Liver (tissue), 9 donors: ENCODE measurements around the gene PLCB1. TPM values are rescaled to one million over a fixed set of nuclear protein-coding genes. Genes with fewer than 3 reads are reported as not detected.

Experiments used
- DNase-seq: peaks from one replicate; pipeline ENCODE4 v3.0.0-alpha.2; 2017; ENCODE audit warnings: low spot score
- H3K27ac ChIP-seq, 2 donors: one replicate each; pipeline ENCODE4 v1.7.0; 2013; ENCODE audit warnings: inconsistent platforms in 2 of 2, low read length in 2 of 2, control low read depth in 1 of 2, low read depth in 1 of 2, mild to moderate bottlenecking in 1 of 2
- H3K27me3 ChIP-seq, 4 donors: one replicate each; pipeline versions ENCODE4 v1.6.1 to v1.7.0; 2013; ENCODE audit warnings: low read length in 3 of 4, inconsistent platforms in 1 of 4, mild to moderate bottlenecking in 1 of 4, moderate library complexity in 1 of 4; ENCODE audit not compliant: control insufficient read depth in 4 of 4, insufficient read depth in 4 of 4
- H3K36me3 ChIP-seq, 4 donors: one replicate each; pipeline versions ENCODE4 v1.6.1 to v1.7.0; 2013; ENCODE audit warnings: low read length in 3 of 4, mild to moderate bottlenecking in 3 of 4, low read depth in 1 of 4, moderate library complexity in 1 of 4; ENCODE audit not compliant: control insufficient read depth in 4 of 4, insufficient read depth in 3 of 4
- H3K4me1 ChIP-seq, 4 donors: one replicate each; pipeline versions ENCODE4 v1.6.1 to v1.7.0; 2013; ENCODE audit warnings: low read length in 3 of 4, mild to moderate bottlenecking in 3 of 4, moderate library complexity in 1 of 4; ENCODE audit not compliant: control insufficient read depth in 4 of 4, insufficient read depth in 4 of 4
- H3K4me3 ChIP-seq, 3 donors: one replicate each; pipeline versions ENCODE4 v1.6.1 to v1.7.0; 2013; ENCODE audit warnings: low read length in 3 of 3, control low read depth in 1 of 3, low read depth in 1 of 3, mild to moderate bottlenecking in 1 of 3
- H3K9ac ChIP-seq, 2 donors: one replicate each; pipeline ENCODE4 v1.7.0; 2013; ENCODE audit warnings: low read length in 2 of 2, mild to moderate bottlenecking in 2 of 2, moderate library complexity in 2 of 2, control low read depth in 1 of 2, low read depth in 1 of 2
- H3K9me3 ChIP-seq, 4 donors: one replicate each; pipeline versions ENCODE4 v1.6.1 to v1.7.0; 2013; ENCODE audit warnings: low read length in 3 of 4; ENCODE audit not compliant: control insufficient read depth in 4 of 4
- EGR1 ChIP-seq, 2 donors: IDR thresholded peaks; 2 replicates each; pipeline ENCODE4 v1.6.1; 2016 to 2018; ENCODE audit warnings: antibody characterized with exemption in 2 of 2, low read depth in 2 of 2
- FOXA1 ChIP-seq: IDR thresholded peaks from 2 replicates; pipeline ENCODE4 v1.6.1; 2016; ENCODE audit warnings: antibody characterized with exemption
- FOXA2 ChIP-seq: IDR thresholded peaks from 2 replicates; pipeline ENCODE4 v1.6.1; 2016; ENCODE audit warnings: antibody characterized with exemption
- GABPA ChIP-seq, 2 donors: IDR thresholded peaks in 1 of 2; conservative IDR thresholded peaks in 1 of 2; 2 replicates each; pipeline ENCODE4 v1.6.1; 2016; ENCODE audit warnings: antibody characterized with exemption in 2 of 2, mild to moderate bottlenecking in 1 of 2, moderate library complexity in 1 of 2
- HNF4G ChIP-seq: IDR thresholded peaks from 2 replicates; pipeline ENCODE4 v1.6.1; 2016; ENCODE audit warnings: antibody characterized with exemption
- JUND ChIP-seq, 2 donors: IDR thresholded peaks; 2 replicates each; pipeline ENCODE4 v1.6.1; 2016; ENCODE audit warnings: antibody characterized with exemption in 2 of 2
- NR2F2 ChIP-seq: IDR thresholded peaks from 2 replicates; pipeline ENCODE4 v1.6.1; 2016; ENCODE audit warnings: antibody characterized with exemption
- RAD21 ChIP-seq, 2 donors: IDR thresholded peaks; 2 replicates each; pipeline ENCODE4 v1.6.1; 2016; ENCODE audit warnings: antibody characterized with exemption in 2 of 2, mild to moderate bottlenecking in 2 of 2
- RXRA ChIP-seq, 2 donors: IDR thresholded peaks; 2 replicates each; pipeline ENCODE4 v1.6.1; 2017 to 2018; ENCODE audit warnings: antibody characterized with exemption in 2 of 2, mild to moderate bottlenecking in 1 of 2
- SP1 ChIP-seq: IDR thresholded peaks from 2 replicates; pipeline ENCODE4 v1.6.1; 2018; ENCODE audit warnings: antibody characterized with exemption, mild to moderate bottlenecking
- TAF1 ChIP-seq: conservative IDR thresholded peaks from 2 replicates; pipeline ENCODE4 v1.6.1; 2016; ENCODE audit warnings: antibody characterized with exemption, mild to moderate bottlenecking
- YY1 ChIP-seq: IDR thresholded peaks from 2 replicates; pipeline ENCODE4 v1.6.1; 2016; ENCODE audit warnings: antibody characterized with exemption, mild to moderate bottlenecking
- WGBS: extraction: QIAGEN DNeasy Blood & Tissue Kit; methylation state at CpG from one replicate; pipeline ENCODE4 v1.1.7; 2013; 5-methylcytosine and 5-hydroxymethylcytosine counted together
- polyA plus RNA-seq, 2 donors: library from polyadenylated mRNA; stranded (reverse) in 1 of 2; unstranded in 1 of 2; fragments of 200-250 nt in 1 of 2; fragments of >200 nt in 1 of 2; fragmentation: Nextera tagmentation in 1 of 2; extraction: Ambion mirVana in 1 of 2; gene quantifications; one replicate each; pipeline versions ENCODE4 v1.2.1 to v1.2.3, GENCODE V29; 2013 to 2015
- total RNA-seq, 2 donors: library from RNA; depleted of rRNA; stranded (reverse); fragments of >200 nt; gene quantifications; one replicate each; pipeline ENCODE4 v1.2.3, GENCODE V29; 2014
- TF ChIP-seq, protein P1 (sequence below): fragments of 150-350 bp; IDR thresholded peaks from 2 replicates; pipeline ENCODE4 v1.5.1; 2017; ENCODE audit warnings: improper control_type of control experiment, low read depth, low read length; ENCODE audit not compliant: missing input control
- TF ChIP-seq, protein P2 (sequence below): IDR thresholded peaks from 2 replicates; pipeline ENCODE4 v1.6.1; 2016; ENCODE audit warnings: antibody characterized with exemption, mild to moderate bottlenecking
- TF ChIP-seq, protein P3 (sequence below): IDR thresholded peaks from 2 replicates; pipeline ENCODE4 v1.6.1; 2016; ENCODE audit warnings: antibody characterized with exemption
- TF ChIP-seq, protein P4 (sequence below): IDR thresholded peaks from 2 replicates; pipeline ENCODE4 v1.6.1; 2016; ENCODE audit warnings: antibody characterized with exemption
- TF ChIP-seq, protein P5 (sequence below): IDR thresholded peaks from 2 replicates; pipeline ENCODE4 v1.6.1; 2016; ENCODE audit warnings: antibody characterized with exemption
- donor health status: healthy.
- donor health status: healthy.
- donor health status: healthy.
- donor health status: healthy.
- donor health status: healthy.

The PLCB1 gene
- total and polyA plus RNA-seq, 4 donors, result 3.7 to 13.5 (median 5.9) TPM

DNA sequence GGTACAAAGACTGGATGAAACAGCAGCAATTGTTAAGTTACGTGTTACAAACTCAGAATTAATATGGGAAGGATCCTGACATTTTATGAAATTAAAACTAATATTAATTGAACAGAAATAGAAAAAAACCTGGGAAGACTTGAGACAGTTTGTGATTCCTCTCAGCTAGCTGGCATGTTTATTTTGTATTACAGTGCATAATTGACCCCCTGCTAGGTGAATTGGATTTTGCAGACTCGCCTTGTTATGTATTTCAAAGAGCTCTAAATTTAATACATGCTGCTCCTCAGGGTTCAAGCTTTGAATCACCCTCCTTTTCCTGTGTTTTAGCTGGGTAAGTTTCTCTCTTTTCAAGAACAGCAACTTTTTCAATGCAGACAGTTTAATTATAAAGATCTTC is 339.4 kb downstream of the PLCB1 start:
- Histone ChIP-seq H3K27me3 (no peaks in the 10 kb centered on the region), H3K4me1 (no peaks in the 10 kb centered on the region), H3K9ac (no peak overlapping the region), H3K9me3 (no peaks in the 10 kb centered on the region), H3K4me3 (no peak overlapping the region), H3K27ac (no peak overlapping the region), H3K36me3 (no peaks in the 10 kb centered on the region)
- 92% methylated on average over 2 of the region's 2 CpGs for WGBS
- no peak for DNase-seq
- TF ChIP-seq, protein P1, sequence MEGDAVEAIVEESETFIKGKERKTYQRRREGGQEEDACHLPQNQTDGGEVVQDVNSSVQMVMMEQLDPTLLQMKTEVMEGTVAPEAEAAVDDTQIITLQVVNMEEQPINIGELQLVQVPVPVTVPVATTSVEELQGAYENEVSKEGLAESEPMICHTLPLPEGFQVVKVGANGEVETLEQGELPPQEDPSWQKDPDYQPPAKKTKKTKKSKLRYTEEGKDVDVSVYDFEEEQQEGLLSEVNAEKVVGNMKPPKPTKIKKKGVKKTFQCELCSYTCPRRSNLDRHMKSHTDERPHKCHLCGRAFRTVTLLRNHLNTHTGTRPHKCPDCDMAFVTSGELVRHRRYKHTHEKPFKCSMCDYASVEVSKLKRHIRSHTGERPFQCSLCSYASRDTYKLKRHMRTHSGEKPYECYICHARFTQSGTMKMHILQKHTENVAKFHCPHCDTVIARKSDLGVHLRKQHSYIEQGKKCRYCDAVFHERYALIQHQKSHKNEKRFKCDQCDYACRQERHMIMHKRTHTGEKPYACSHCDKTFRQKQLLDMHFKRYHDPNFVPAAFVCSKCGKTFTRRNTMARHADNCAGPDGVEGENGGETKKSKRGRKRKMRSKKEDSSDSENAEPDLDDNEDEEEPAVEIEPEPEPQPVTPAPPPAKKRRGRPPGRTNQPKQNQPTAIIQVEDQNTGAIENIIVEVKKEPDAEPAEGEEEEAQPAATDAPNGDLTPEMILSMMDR, result no peak
- no peak for TF ChIP-seq GABPA (IDR thresholded peaks at IDR 0.05 in 1 of 2, conservative IDR thresholded peaks at IDR 0.05 in 1 of 2)
- TF ChIP-seq SP1, result no peak
- TF ChIP-seq NR2F2, result no peak
- TF ChIP-seq JUND (IDR thresholded peaks at IDR 0.05), result no peak
- no peak for TF ChIP-seq HNF4G
- TF ChIP-seq, protein P2, sequence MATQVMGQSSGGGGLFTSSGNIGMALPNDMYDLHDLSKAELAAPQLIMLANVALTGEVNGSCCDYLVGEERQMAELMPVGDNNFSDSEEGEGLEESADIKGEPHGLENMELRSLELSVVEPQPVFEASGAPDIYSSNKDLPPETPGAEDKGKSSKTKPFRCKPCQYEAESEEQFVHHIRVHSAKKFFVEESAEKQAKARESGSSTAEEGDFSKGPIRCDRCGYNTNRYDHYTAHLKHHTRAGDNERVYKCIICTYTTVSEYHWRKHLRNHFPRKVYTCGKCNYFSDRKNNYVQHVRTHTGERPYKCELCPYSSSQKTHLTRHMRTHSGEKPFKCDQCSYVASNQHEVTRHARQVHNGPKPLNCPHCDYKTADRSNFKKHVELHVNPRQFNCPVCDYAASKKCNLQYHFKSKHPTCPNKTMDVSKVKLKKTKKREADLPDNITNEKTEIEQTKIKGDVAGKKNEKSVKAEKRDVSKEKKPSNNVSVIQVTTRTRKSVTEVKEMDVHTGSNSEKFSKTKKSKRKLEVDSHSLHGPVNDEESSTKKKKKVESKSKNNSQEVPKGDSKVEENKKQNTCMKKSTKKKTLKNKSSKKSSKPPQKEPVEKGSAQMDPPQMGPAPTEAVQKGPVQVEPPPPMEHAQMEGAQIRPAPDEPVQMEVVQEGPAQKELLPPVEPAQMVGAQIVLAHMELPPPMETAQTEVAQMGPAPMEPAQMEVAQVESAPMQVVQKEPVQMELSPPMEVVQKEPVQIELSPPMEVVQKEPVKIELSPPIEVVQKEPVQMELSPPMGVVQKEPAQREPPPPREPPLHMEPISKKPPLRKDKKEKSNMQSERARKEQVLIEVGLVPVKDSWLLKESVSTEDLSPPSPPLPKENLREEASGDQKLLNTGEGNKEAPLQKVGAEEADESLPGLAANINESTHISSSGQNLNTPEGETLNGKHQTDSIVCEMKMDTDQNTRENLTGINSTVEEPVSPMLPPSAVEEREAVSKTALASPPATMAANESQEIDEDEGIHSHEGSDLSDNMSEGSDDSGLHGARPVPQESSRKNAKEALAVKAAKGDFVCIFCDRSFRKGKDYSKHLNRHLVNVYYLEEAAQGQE, result no peak
- TF ChIP-seq RAD21 (IDR thresholded peaks at IDR 0.05), result no peak
- no peak for TF ChIP-seq FOXA1
- no peak for TF ChIP-seq TAF1
- TF ChIP-seq, protein P3, sequence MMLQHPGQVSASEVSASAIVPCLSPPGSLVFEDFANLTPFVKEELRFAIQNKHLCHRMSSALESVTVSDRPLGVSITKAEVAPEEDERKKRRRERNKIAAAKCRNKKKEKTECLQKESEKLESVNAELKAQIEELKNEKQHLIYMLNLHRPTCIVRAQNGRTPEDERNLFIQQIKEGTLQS, result no peak

DNA sequence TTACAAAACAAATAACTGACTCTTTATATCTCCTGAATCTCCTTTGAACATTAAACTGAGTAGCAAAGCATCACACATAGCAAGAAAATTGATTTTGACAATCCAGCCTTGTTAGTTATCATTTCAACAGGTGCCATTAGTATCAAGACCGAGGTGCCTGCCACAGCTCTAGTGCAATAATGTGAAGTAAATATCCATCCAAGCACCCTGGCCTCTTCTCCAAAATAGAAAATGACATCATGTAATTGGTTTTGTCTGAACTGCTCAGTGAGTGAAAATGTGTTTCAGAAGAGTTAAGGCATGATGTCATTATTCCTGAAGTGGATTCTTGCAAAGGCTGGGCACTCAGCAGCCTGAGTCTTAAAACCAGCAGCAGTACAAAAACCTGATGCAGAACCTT is 341.4 kb downstream of the PLCB1 start:
- Histone ChIP-seq H3K9me3 (no peaks in the 10 kb centered on the region), H3K36me3 (no peaks in the 10 kb centered on the region), H3K4me3 (no peak overlapping the region), H3K4me1 (no peaks in the 10 kb centered on the region), H3K27me3 (no peaks in the 10 kb centered on the region), H3K9ac (no peak overlapping the region), H3K27ac (no peak overlapping the region)
- TF ChIP-seq HNF4G, result no peak
- TF ChIP-seq SP1, result no peak
- TF ChIP-seq GABPA (IDR thresholded peaks at IDR 0.05 in 1 of 2, conservative IDR thresholded peaks at IDR 0.05 in 1 of 2), result no peak
- no peak for TF ChIP-seq YY1
- TF ChIP-seq, protein P4, sequence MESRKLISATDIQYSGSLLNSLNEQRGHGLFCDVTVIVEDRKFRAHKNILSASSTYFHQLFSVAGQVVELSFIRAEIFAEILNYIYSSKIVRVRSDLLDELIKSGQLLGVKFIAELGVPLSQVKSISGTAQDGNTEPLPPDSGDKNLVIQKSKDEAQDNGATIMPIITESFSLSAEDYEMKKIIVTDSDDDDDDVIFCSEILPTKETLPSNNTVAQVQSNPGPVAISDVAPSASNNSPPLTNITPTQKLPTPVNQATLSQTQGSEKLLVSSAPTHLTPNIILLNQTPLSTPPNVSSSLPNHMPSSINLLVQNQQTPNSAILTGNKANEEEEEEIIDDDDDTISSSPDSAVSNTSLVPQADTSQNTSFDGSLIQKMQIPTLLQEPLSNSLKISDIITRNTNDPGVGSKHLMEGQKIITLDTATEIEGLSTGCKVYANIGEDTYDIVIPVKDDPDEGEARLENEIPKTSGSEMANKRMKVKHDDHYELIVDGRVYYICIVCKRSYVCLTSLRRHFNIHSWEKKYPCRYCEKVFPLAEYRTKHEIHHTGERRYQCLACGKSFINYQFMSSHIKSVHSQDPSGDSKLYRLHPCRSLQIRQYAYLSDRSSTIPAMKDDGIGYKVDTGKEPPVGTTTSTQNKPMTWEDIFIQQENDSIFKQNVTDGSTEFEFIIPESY, result no peak
- TF ChIP-seq, protein P1, result no peak
- TF ChIP-seq, protein P2, result no peak
- no peak for TF ChIP-seq EGR1 (IDR thresholded peaks at IDR 0.05; ENCODE audit: low read depth in 2 of 2)
- no peak for TF ChIP-seq NR2F2
- TF ChIP-seq RXRA (IDR thresholded peaks at IDR 0.05), result no peak
- TF ChIP-seq, protein P5, sequence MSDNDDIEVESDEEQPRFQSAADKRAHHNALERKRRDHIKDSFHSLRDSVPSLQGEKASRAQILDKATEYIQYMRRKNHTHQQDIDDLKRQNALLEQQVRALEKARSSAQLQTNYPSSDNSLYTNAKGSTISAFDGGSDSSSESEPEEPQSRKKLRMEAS, result no peak
- no peak for TF ChIP-seq TAF1
- no peak for TF ChIP-seq FOXA2
- TF ChIP-seq RAD21 (IDR thresholded peaks at IDR 0.05), result no peak
- no peak for DNase-seq
- WGBS, result 88% methylated on average over 1 of the region's 1 CpG
